GM12864 (cell line): ENCODE measurements around the gene FCER2.
A peak's percentile ranks its signal among the peaks of the same experiment; 100 is the strongest.

Source experiments
- DNase-seq: peaks from one replicate; pipeline ENCODE4 v3.0.0-alpha.2; 2011; ENCODE audit warnings: low read depth
- H3K4me3 ChIP-seq: 2 replicates; pipeline ENCODE4 v1.5.1; 2011; ENCODE audit warnings: mild to moderate bottlenecking, low read depth, low read length, control low read depth
- TF ChIP-seq, protein P1 (sequence below): IDR thresholded peaks from 2 replicates; pipeline ENCODE4 v1.5.1; 2011; ENCODE audit warnings: low read depth, mild to moderate bottlenecking, moderate library complexity, low read length, control low read depth, inconsistent platforms; ENCODE audit errors: missing control alignments

The FCER2 gene

DNA sequence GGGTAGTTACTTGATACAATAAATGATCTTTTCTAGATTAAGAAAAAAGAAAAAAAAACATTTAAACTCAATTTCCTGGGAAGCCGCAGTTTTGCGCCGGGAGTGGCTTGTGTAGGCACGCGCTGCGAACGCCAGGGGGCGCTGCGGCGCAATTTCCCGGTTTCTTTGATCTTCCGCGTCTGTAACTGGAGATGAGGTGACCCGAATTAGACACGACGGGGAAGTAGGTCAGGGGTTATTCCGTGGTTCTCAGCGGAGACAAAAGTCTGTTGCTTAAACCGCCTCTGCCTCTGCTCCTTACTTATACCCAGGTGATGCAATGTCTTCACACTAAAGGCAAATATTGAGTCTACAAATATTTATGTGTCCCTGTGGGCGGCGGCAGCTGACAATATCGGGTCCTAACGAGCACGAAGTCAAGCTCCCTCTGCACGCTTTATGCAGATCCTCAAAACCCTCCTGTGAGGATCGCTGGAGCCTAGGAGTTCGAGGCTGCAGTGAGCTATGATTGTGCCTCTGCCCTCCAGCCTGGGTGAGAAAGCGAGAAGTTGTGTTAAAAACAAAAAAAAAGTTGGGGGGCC is 49.8 kb downstream of the FCER2 start:
- TF ChIP-seq, protein P1, sequence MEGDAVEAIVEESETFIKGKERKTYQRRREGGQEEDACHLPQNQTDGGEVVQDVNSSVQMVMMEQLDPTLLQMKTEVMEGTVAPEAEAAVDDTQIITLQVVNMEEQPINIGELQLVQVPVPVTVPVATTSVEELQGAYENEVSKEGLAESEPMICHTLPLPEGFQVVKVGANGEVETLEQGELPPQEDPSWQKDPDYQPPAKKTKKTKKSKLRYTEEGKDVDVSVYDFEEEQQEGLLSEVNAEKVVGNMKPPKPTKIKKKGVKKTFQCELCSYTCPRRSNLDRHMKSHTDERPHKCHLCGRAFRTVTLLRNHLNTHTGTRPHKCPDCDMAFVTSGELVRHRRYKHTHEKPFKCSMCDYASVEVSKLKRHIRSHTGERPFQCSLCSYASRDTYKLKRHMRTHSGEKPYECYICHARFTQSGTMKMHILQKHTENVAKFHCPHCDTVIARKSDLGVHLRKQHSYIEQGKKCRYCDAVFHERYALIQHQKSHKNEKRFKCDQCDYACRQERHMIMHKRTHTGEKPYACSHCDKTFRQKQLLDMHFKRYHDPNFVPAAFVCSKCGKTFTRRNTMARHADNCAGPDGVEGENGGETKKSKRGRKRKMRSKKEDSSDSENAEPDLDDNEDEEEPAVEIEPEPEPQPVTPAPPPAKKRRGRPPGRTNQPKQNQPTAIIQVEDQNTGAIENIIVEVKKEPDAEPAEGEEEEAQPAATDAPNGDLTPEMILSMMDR = peak; percentile 91
- H3K4me3 ChIP-seq = peak overlapping the region; percentile 44
- peak; percentile 57 for DNase-seq

DNA sequence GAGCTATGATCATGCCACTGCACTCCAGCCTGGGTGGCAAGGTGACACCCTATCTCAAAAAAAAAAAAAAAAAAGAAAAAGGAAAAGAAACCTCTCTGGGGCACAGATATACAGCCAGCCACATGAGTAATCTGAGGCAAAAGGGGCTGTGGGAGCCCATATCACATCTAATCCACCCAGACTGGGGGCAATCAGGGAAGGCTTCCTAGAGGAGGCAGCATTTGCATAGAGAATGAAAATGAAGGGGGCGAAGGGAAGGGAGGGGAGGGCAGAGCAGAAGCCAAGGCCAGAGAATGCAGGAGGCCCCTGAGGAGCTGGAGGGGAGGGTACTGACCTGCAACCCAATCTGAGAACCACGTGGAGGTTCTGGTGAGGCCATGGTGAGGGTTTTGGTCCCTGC is 51.8 kb downstream of the FCER2 start:
- DNase-seq = no peak
- H3K4me3 ChIP-seq = no peak overlapping the region
- TF ChIP-seq, protein P1 = no peak

DNA sequence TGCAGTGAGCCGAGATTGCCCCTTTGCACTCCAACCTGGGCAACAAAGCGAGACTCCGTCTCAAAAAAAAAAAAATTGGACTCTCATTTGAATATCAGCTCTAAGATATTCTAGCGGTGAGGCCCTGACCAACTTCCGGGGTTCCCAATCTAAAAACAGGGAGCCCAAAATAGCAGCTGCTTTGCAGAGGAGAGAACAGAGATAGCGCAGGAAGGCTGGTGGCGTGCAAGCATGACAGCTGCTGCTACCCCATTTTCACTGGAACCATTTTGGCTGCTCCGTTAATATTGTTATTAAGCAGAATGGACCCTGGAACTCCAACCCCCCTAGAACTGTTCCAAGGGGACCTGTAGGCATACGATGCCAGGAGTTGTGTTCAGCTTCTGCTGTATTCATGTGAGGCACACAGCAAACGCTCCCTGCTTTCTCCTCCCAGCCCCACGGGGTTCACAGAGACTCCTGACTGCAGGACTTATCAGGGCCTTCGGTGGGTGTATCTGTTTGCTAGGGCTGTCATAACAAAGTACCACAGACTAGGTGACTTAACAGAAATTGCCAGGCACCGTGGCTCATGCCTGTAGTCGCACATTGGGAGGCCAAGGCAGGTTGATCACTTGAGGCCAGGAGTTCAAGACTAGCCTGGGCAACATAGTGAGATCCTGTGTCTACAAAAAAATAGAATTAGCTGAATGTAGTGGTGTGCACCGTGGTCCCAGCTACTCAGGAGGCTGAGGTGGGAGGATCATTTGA is 53.5 kb downstream of the FCER2 start:
- TF ChIP-seq, protein P1 = no peak
- no peak overlapping the region for H3K4me3 ChIP-seq
- DNase-seq = no peak

DNA sequence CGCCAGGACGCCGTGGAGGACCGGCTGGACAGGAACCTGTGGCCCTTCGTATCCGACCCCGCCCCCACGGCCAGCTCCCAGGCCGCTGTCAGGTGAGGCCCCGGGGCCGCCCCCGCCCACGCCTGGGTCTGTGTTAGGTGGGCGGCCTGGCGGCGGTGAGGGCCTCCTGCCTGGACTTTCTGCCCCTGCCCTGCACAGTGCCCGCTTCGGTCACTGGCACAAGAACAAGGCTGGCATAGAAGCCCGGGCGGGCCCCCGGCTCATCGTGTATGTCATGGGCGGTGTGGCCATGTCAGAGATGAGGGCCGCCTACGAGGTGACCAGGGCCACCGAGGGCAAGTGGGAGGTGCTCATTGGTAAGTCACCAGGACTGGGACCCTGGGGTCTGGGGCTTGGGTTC is 54.8 kb downstream of the FCER2 start:
- TF ChIP-seq, protein P1 = no peak
- DNase-seq = no peak
- H3K4me3 ChIP-seq = no peak overlapping the region

DNA sequence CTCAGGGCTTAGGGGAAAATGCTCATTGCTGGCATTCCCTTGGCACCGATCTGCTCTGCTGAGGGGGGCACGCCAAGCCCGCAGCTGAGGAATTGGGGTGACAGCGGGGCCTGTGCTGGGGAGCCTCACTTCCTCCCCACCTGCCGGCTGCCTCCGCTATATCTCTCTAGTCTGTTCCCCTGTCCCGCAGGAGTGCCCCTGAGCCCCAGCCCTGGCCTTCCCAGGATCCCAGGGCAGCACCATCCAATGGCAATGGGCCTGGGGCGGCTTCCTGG is 55.6 kb downstream of the FCER2 start:
- no peak overlapping the region for H3K4me3 ChIP-seq
- TF ChIP-seq, protein P1 = no peak
- DNase-seq = no peak

DNA sequence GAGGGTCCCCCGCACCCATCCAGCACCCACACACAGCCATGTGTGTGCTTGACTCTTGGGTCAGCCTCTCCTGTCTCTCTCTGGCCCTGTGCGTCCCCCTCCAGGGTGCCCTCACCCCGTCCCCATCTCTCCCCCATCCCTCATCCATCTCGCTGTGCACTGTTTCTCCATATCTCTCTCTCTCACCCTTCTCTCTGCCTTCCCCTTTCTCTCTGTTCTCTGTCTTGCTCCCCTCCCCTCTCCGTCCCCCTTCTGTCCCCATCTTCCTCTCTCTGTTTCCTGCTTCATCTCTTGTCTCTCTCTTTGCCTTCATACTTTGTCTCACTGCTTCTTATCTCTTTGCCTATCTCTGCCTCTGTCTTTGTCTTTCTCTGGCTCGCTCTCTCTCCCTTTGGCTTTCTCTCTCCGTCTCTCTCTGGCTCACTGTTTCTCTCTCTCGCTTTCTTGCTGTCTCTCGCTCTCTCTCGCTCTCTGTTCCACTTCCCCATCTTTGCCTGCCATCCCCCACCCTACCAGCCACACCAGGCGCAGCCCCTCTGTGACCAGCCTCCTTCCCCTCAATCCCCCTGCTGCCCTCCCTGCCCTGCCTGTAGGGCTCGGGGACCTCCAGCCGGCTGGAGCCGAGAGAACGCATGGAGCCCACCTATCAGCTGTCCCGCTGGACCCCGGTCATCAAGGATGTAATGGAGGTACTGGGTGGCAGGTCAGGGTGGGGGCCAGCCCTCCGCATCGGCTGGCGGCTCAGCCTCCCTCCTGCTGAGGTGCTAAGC is 56.1 kb downstream of the FCER2 start:
- DNase-seq = no peak
- no peak overlapping the region for H3K4me3 ChIP-seq
- TF ChIP-seq, protein P1 = no peak

DNA sequence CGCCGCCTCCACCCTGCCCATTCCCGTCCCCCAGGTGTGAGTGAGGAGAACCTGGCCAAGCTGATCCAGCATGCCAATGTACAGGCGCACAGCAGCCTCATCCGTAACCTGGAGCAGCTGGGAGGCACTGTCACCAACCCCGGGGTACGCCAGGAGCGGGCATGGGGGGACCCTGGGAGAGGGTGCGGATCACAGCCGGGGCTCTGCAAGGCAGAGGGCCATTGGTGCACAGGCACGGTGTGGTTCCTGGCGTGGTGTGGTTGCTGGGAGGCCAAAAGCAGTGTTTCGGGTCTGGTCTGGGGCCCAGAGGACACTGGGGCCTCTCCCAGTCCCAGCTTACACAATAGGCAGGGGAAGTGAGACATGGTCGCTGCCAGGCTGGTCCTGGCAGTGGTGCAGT is 56.8 kb downstream of the FCER2 start:
- TF ChIP-seq, protein P1 = no peak
- no peak overlapping the region for H3K4me3 ChIP-seq
- DNase-seq = no peak
